Cardiac septum (tissue), 1 donor: Measurements from ENCODE around the gene NOTUM. TPM values are rescaled to one million over a fixed set of nuclear protein-coding genes. Genes with fewer than 3 reads are reported as not detected.
"Not testable (repeated sequence)": the region's sequence is repeated elsewhere in the genome, so short reads cannot be mapped to it uniquely, and the experiment has no call there.

Source experiments
- DNase-seq: peaks from one replicate; pipeline ENCODE4 v3.0.0-alpha.2; 2020; ENCODE audit warnings: low spot score
- intact Hi-C: fragments of 100-400 bp; cut with DNase I; formaldehyde crosslinking; loops from one replicate; pipeline ENCODE4 v1.14.0; 2022
- total RNA-seq: library from RNA; stranded (reverse); fragmentation: NEBNext Ultra II Directional; extraction: Animal tissue kit (Norgen Biotek cat#: 25700); gene quantifications from one replicate; pipeline ENCODE4 v1.2.1, GENCODE V29; 2021
- donor health status: DM: no; HTN: no; CAD: no.

The NOTUM gene
- total RNA-seq, 1 donor from 2014 or later: 0.38 TPM

DNA sequence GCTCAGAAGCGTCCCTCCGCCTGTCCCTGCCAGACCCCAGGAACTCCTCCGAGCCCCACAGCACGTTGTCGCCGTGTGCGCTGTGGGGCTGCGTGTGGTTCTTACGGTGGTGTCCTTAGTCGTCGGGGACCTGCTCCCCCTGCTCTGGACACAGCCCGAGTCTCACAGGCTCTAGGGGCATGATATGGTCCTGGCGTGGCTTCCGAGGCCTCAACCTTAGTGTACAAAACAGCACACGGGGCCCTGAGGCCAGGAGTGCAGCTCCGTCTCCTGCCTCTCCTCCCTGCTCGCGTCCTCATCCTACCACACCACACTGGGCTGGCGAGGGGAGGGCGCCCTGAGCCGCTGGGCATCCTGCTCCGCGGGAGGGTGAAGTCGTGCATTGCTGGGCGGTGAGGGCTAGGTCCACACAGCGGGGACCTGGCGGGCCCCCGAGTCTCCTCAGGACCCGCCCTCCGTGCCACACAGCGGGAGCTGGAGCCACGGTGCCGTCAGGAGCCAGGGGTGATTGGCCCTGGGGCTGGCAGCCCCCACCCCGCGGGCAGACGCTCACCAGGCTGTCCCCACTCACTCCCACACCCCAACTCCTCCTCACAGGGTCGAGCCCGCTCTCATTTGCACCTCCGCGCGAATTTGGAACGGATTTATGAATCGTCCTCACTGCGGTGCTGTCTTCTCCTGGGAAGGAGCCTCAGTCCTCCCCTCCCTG is 32.3 kb downstream of the NOTUM start:
- intact Hi-C loops: loop anchor here (5.0 kb wide), 1 partner anchor 56 kb away; the partner anchor contains the start of gene ARHGDIA

DNA sequence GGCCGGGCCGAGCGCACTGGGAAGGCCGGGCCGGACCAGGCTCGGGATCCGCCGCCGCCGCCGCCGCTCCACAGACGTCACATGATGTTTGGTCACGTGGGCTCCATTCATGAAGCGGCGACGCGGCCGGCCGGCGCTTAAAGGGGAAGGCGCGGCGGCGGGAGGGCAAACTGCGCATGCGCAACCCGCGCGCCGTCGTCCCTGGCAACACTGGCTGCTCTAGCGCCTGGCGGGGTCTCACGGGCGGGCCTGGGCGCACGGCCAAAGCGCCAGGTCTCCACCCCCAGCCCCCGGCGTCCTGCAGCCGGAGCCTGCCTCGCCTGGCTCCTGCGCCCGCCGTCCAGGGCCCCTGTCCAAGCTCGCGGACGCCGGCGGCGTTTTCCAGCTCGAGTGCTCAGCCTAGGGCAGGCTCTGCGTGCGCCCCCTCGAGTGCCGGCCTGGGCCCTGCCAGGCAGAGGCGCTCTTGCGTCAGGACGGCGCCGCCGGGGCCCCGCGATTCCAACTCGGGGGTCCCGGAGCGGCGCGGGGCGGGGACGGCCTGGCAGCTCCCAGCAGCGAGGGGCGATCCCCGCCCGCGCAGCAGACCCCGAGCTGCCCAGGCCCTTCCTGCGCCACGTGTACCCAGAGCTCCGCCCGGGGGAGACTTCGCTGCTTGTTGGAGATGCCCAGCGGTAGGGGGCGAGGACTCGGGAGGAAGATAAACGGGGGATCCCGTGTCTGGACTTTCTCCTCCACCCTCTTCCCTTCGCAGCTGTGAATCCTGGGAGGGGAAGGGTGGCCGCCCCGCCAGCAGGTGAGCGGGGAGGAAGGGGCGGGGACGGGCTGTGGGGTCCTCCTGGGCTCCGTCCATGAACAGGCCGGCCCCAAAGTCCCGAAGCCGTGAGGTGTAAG is 33.1 kb downstream of the NOTUM start, which contains the start of gene MAFG:
TSS of gene MAFG (minus strand) at position 83 of the 891 bp plus-strand sequence. CDS start 4,550 bp downstream, outside the sequence.
- intact Hi-C loops: loop anchor here (5.0 kb wide), 1 partner anchor 56 kb away; the partner anchor contains the start of gene ARHGDIA
- peak; percentile 94 for DNase-seq

More for the DNA sequence above, 32.3 kb downstream of the NOTUM start:
- no peak for DNase-seq

DNA sequence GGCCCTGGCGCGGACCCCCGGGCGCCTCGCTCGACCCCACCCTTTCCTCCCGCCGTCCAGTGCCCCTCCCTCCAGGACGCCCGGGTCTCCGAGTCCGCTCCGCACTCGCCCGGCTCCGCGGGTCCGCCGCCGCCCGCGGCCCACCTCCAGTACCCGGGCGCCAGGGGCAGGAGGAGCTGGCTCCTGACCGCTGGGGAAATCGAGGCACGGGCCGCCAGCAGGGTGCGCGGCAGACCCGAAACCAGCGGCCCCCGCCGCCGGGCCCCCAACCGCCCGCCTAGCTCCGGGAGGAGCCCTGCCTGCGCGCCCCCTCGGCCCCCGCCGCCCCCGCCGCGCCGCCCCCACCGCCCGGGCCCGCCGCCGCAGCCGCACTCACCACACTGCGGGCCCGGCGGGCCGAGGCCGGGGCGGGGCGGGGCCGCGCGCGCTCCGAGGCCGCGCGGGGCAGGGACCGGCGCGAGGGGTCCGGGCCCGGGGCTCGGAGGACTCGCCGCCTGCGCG is 33.8 kb downstream of the NOTUM start:
- DNase-seq: no peak
- intact Hi-C loops: loop anchor here (5.0 kb wide), 1 partner anchor 55 kb away; the partner anchor contains the start of gene ARHGDIA

DNA sequence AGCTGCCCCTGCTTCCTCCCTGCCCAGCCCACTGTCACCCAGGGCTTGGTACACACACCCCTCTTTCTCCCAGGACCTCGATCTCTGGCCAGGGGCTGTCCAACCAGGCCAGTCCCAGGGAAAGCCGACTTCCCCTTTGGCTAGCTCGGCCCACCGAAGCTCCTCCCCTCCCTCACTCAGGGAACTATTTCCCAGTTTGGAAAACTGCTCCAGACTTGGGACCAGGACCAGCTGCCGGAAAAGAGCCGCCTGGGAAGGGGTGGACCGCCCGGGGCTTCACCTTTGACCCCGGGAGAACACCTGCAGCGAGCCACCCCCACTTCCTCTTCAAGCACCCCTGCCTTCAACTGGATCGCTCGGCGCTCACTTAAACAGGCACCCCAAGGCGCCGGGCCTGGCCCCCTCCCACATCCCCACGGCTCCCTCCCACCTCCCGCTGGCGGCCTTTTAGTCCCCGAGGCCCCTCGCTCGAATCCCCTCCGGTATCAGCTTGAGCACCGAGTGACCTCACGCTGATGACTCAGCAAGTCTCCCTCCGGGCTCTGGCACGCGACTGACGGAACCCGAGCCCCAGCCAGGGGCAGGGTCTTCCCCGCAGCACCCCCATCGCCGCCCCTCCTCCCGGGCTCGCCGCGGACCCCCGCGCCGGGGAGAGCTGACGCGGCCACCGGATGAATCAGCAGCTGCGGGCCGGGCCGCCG is 34.4 kb downstream of the NOTUM start:
- peak; percentile 87 for DNase-seq
- intact Hi-C loops: loop anchor here (5.0 kb wide), 1 partner anchor 54 kb away; the partner anchor contains the start of gene ARHGDIA

DNA sequence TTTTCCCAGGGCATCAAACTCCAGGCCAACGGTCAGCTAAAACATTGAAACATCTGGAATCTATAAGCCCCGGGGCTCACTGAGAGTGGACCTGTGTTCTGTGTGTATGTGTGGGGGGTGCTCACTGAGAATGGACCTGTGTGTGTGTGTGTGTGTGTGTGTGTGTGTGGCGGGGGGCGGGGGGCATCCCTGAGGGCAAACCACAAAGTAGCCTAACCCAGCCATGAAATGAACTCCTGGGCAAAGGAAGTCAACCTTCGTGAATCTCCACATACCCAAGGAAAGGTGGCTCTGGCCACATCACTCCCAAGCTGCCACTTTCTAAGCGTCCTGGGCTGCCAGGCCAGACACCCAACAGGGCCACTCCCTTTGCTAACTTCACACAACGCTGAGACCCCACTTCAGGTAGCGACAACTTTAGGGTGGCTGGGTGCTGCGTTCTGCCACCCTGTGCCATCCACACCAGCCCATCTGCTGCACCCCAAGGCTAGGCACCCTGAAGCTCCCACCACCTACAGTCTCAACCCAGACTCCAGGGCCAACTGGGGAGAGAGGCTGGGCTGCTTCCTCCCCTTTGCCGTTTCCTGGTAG is 35.0 kb downstream of the NOTUM start:
- intact Hi-C loops: loop anchor here (5.0 kb wide), 1 partner anchor 54 kb away; the partner anchor contains the start of gene ARHGDIA
- no peak for DNase-seq

DNA sequence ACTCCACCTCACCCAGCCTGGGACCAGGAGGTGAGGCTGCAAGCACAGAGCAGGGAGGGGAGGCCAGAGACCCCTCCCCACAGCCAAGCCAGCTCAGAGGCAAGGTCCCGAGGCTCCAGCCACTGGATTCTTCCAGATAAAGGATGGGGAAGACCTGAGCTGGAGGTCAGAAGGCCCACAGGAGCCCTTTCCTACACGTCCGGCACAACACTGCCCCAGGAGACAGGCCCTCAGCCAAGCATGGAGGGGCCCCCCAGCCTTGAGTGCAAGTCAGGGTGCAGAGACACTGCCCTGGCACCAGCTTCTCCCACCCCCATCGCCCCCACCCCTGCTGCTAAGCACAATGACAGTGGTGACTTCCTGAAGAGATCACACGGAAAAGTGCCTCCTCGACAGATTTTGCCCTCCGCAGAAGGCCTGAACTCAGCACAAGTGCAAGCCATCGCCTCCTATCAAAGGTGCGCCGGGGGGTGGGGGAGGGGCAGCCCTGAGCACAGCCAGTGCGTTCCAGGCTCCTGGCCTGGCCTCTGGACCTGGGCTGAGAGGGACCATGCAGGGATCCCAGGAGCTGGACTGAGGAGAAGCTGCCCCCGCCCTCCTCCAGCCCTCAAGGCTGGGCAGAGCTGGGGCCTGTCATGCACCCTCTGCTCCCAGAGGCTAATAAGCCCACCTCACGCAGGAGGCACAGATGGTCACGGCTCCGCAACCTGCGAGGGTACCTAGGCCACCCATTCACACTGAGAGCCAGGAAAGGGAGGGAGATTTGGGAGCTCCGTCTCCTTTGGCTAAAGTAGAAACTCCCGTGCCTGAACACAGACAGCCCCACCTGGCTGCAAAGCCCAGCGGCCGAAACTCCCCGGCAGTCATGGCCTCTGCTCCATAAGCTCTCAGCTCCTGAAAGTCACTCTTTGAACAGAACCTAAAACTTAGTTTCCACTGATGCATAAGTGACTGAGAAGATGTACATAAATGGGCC is 36.1 kb downstream of the NOTUM start:
- no peak for DNase-seq
- intact Hi-C loops: loop anchor here (5.0 kb wide), 1 partner anchor 53 kb away; the partner anchor contains the start of gene ARHGDIA

DNA sequence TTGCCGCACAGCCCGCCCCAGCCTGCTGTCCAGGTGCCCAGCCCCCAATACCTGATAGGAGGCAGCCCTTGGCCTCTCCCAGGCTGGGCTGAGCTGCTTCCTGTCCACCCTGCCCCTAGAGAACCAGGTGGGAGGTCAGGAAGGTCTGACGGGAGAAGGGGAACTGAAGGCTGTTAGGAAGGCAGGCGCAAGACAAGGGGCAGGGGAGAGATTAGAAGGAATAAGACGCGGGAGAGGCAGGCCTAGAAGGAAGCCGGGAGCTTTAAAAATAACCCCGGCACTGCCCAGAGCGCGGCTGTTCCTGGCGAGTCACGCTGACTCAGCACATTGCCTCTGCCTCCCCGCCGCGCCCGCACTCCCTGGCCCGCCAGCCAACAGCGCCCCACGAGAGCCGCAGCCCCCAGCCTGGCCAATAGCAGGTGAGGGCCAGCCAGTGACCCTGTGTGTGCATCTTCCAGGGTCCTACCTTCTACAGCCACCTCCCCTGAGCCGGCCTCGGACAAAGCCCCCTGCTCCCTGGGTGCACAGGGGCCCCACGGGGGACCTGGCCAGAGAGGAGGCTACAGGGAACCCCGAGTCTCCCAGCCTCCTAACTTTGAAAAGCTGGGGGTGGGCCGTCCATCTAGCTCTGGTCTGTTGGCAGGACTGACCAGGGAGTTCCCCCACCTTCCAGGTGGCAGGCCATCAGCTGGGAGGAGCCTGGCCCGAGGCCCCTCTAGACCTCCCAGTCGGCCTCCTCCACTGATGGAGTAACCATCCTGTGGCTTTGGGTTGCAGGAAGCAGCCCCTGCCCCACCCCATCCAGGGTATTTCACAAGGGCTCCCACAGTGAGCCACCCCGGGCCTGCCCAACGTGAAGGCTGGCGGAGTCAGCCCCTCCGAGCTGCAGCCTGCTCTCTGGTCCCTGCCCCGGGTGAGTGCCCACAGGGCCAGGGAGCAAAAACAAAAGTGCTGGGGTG is 37.4 kb downstream of the NOTUM start:
- DNase-seq: peak; percentile 95
- intact Hi-C loops: no loop called here

DNA sequence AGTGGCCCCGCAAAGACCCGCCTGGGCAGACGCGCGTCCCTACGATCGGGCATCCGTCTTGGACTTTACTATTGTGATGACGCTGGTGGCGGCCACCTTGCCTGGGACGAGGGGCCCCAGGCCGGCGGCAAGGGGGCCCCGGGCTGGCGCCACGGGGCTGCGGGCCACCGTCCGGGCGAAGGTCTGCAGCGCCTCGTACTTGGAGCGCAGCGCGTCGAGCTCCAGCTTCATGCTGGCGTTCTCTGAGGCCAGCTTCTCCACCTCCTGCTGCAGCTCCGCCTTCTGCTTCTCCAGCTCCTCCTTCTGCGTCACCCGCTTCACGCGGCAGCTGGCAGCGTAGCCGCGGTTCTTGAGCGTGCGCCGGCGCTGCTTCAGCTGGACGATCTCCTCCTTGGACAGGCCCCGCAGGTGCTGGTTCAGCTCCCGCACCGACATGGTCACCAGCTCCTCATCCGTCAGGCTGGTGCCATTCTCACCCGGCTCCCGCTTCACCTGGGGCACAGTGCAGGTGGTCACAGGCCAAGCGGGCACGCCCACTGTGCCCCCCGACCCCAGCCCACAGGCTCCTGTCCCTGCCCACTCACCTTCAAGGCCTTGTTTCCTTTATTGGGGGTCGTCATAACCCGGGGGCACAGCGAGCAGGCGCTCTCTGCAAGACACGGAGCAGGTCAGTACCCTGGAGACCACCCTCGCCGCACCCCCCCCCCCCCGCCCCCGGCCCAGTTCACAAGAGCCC is 38.3 kb downstream of the NOTUM start:
- intact Hi-C loops: no loop called here
- DNase-seq: no peak

DNA sequence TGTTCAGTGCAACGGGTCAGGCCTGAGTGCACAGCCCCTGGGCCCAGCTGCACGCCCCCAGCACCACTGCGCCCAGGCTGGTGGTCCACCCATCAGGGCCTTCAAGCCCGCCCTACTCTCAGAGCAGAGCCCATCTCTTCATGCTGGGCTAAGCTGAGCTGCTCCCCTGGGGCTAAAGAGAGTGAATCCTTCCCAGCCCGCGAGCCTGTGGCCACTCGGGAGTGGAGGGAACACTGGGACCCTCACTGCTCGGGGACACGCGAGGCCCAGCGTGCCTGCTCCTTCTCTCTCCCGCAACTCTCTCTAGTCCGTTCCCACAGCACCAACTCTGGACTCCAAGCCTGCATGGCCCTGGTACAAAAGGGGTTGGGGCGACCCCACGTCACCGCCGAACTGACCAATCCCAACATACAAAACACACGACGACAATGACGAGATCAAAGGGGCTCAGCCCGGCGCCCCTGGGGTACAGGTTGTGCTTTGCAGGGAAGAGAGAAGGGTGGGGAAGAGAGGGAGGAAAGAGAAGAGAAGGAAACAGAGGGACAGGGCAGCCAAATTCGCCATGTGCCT is 38.9 kb downstream of the NOTUM start:
- DNase-seq: no peak
- intact Hi-C loops: no loop called here

DNA sequence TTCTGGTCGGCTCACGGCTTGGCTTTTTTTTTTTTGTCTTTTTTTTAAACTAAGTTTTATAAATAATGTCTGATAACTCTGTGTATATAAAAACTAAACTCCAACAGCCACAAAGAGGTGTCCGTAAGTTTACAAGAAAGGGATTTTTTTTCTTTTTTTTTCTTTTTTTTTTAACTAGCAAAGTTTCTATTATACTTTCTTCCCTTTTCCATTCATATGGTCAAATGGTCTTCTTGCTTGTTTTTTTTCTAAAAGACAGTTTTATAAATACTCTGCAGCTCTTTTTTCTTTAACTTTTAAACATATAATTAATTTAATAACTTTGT is 39.5 kb downstream of the NOTUM start:
- DNase-seq: no peak
- intact Hi-C loops: no loop called here

DNA sequence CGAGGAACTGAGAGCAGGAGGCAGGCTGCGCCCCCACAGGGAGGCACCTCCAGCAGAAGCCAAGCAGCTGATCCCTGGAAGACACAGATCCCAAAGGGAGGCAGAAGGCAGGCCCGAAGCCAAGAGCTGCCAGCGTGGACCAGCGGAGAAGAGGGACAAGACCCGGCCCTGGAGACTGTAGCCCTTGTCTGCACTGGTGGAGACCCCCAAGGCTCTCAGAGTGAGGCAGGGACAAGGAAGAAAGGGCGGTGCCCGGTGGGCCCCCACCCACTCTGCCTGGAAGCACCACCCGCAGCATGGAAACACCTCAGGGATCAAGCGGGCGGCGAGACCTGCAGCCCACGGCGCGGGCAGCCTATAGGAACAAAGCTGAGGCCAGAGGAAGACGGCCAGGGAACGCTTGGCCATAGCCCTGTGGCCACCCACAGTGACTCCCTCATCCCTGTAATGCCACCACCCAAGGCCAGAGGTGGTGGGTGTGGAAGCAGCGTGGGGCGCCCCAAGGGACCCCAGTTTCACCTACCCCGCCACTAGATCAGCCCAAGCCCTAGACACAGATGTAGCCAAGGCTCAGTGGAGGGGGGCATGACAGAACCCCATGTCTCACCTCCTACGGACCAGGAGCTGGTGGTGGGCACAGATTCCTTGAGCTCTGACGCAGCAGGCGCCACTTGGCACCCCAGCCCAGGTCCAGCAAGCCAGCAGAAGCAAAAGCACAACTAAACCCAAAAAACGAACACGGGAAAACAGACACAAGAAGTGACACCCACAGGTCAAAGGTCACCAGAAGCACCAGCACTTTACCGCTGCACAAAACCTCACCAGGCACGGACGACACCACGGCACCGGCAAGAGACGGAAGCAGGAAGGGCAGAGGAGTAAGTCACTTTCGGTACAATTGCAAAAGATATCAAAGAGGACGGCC is 40.1 kb downstream of the NOTUM start:
- intact Hi-C loops: no loop called here
- DNase-seq: no peak

DNA sequence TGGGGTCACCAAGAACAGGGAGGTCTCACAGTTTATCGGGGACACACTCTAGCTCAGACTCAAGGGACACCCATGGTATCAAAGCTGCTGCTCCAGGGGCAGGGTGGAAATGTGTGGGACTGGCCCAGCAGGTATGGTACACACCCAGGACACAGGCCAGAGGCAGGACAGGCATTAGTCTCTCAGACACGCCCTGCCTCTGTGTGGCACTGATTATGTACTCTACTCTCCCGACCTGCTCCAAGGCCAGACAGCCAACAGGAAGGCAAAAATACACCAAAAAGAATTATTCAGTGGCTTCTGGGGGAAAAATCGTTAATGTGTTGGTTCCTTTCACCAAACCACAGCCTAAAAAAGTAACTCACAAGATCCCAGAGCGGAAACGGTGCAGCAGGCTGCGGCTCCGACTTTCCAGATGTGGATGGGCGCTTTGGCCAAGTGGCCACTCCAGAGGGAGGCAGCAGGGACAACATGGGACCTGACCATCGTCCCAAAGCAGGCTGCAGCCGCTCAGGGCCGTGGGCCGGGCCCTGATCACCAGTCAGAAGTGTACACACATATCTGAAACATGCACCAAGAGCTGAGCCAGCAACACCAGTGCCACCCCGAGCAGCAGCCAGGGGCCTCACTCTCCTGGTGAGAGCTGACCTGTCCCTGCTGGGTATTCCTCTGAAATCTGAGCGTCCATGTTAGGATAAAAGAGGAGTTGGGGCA is 42.0 kb downstream of the NOTUM start:
- intact Hi-C loops: no loop called here
- no peak for DNase-seq

DNA sequence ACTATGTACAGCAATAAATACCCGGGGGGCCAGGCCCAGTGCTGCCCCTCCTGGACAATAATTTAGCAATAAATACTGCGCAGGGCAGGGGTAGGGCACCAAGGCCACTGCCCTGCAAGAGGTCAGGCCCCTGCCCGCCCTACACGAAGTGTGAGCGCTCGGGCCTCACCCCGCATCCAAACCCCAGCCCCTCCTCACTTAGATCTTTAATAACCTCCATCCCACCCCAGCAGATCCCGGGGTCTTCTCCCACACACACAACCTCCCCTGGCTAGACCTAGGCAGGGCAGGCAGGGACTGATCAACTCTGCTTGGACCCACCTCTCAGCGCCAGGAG is 42.7 kb downstream of the NOTUM start:
- DNase-seq, intact Hi-C loops: not testable (repeated sequence)

DNA sequence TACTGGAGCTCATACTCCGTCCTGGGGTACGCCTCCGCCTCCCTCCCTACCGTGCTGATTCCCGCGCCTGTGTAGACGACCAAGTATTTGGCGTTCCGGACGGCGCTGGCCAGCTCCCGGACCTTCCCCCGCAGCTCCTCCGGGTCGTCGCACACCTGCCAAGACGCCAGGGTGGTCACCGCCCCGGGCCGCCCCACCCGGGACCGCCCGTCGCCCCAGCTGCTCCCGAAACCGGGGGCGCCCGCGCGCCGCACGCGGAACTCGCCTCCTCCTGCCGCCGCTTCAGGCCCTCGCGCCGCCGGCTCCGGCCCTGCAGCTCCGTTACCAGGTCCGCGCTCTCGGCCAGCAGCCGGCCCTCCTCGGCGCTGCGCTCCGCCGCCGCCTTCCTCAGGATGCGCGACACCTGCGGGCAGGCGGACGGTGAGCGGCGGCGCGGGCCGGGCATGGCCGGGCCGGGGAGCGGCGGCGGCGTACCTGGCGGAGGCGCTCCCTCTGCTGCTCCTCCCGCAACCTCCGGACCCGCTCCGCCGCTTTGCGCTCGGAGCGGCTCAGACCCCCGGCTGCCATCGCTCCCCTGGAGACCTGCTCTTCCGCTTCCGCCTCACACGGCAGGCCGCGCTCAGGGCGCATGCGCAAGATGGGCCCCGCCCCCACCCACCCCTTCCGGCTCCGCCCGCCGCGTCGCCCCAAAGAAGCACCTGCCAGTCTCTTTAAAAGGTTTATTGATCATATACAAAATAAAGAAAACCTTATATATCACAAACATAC is 43.2 kb downstream of the NOTUM start, which contains the start of gene SIRT7:
TSS of gene SIRT7 (minus strand) at position 612 of the 768 bp plus-strand sequence. CDS start at position 567, 45 bp downstream.
- DNase-seq: peak; percentile 91
- intact Hi-C loops: no loop called here
